HepG2 (cell line): ENCODE data around the gene TRPM5. TPM values are rescaled to one million over a fixed set of nuclear protein-coding genes. Genes with fewer than 3 reads are reported as not detected.

ENCODE experiments used
- CBX1 ChIP-seq: IDR thresholded peaks from one replicate; pipeline ENCODE4 v1.6.1; 2016; ENCODE audit warnings: antibody characterized with exemption, low read depth
- ELF3 ChIP-seq: IDR thresholded peaks from 2 replicates; pipeline ENCODE4 v1.6.1; 2016; ENCODE audit warnings: missing genetic modification reagents, missing compliant biosample characterization
- FIP1L1 ChIP-seq: fragments of 200-400 bp; formaldehyde crosslinking; IDR thresholded peaks from 2 replicates; pipeline ENCODE4 v1.6.1; 2018; ENCODE audit warnings: low read depth, mild to moderate bottlenecking, low read length, moderate library complexity, borderline replicate concordance; ENCODE audit not compliant: insufficient read depth
- HOMEZ ChIP-seq: IDR thresholded peaks from 2 replicates; pipeline ENCODE4 v1.6.1; 2016; ENCODE audit warnings: low read depth
- MTA1 ChIP-seq: sonication (generic); formaldehyde crosslinking; IDR thresholded peaks from 2 replicates; pipeline ENCODE4 v1.4.0; 2020; ENCODE audit warnings: missing genetic modification reagents, mild to moderate bottlenecking, borderline replicate concordance
- NR2F2 ChIP-seq: IDR thresholded peaks from 2 replicates; pipeline ENCODE4 v1.6.1; 2012; ENCODE audit warnings: low read depth, inconsistent platforms, borderline replicate concordance
- RARA ChIP-seq: IDR thresholded peaks from 2 replicates; pipeline ENCODE4 v1.6.1; 2016; ENCODE audit warnings: missing genetic modification reagents, missing compliant biosample characterization
- SYNCRIP ChIP-seq: fragments of 200-400 bp; formaldehyde crosslinking; IDR thresholded peaks from 2 replicates; pipeline ENCODE4 v1.6.1; 2018; ENCODE audit warnings: mild to moderate bottlenecking, low read depth, low read length; ENCODE audit not compliant: insufficient read depth
- YEATS2 ChIP-seq: sonication (generic); formaldehyde crosslinking; IDR thresholded peaks from 2 replicates; pipeline ENCODE4 v1.4.0; 2020; ENCODE audit warnings: missing genetic modification reagents, borderline replicate concordance
- ZFP90 ChIP-seq: sonication (generic); formaldehyde crosslinking; IDR thresholded peaks from 2 replicates; pipeline ENCODE4 v1.8.0; 2022; ENCODE audit warnings: missing genetic modification reagents, mild to moderate bottlenecking, inconsistent platforms, borderline replicate concordance
- ZNF619 ChIP-seq: sonication (generic); formaldehyde crosslinking; IDR thresholded peaks from 2 replicates; pipeline ENCODE4 v1.4.0; 2020; ENCODE audit warnings: mild to moderate bottlenecking, missing genetic modification reagents
- ZNF709 ChIP-seq: sonication (generic); formaldehyde crosslinking; IDR thresholded peaks from 2 replicates; pipeline ENCODE4 v1.5.0; 2020; ENCODE audit warnings: mild to moderate bottlenecking, missing genetic modification reagents
- ZNF75D ChIP-seq: sonication (generic); formaldehyde crosslinking; IDR thresholded peaks from 2 replicates; pipeline ENCODE4 v1.8.1; 2023; ENCODE audit warnings: missing genetic modification reagents, mild to moderate bottlenecking, borderline replicate concordance
- ZSCAN31 ChIP-seq: sonication (generic); formaldehyde crosslinking; IDR thresholded peaks from 2 replicates; pipeline ENCODE4 v1.5.0; 2020; ENCODE audit warnings: low read depth, mild to moderate bottlenecking, missing genetic modification reagents
- polyA plus RNA-seq, 8 experiments: library from polyadenylated mRNA; depleted of rRNA in 3 of 8; stranded (reverse) in 7 of 8; unstranded in 1 of 8; fragments of >200 nt; fragmentation: Illumina TruSeq in 4 of 8; extraction: Trizol in 4 of 8; gene quantifications; 2 replicates each; pipeline versions ENCODE4 v1.2.1 to v1.2.3, GENCODE V29; 2011 to 2016; ENCODE audit warnings: low read depth in 4 of 8, missing spikeins in 1 of 8, mixed read lengths in 1 of 8; ENCODE audit not compliant: insufficient read depth in 1 of 8
- total RNA-seq, 5 experiments: library from RNA; depleted of rRNA; stranded (reverse); fragments of >200 nt; fragmentation: Illumina TruSeq; extraction: Trizol; gene quantifications; 2 replicates each; pipeline ENCODE4 v1.2.3, GENCODE V29; 2016; ENCODE audit warnings: low read depth in 1 of 5
- TF ChIP-seq, protein P1 (sequence below): sonication (generic); formaldehyde crosslinking; IDR thresholded peaks from 2 replicates; pipeline ENCODE4 v1.4.0; 2020; ENCODE audit warnings: missing genetic modification reagents
- TF ChIP-seq, protein P2 (sequence below): sonication (generic); formaldehyde crosslinking; IDR thresholded peaks from 2 replicates; pipeline ENCODE4; 2020; ENCODE audit warnings: missing genetic modification reagents, mild to moderate bottlenecking, borderline replicate concordance
- TF ChIP-seq, protein P3 (sequence below), 2 experiments: sonication (generic) in 1 of 2; formaldehyde crosslinking in 1 of 2; IDR thresholded peaks; 2 replicates each; pipeline versions ENCODE4 v1.5.1 to v1.6.1; 2011 to 2020; ENCODE audit warnings: borderline replicate concordance in 1 of 2, low read depth in 1 of 2, low read length in 1 of 2, mild to moderate bottlenecking in 1 of 2, missing genetic modification reagents in 1 of 2, moderate library complexity in 1 of 2

The TRPM5 gene
- total and polyA plus RNA-seq, 2 of the 13 experiments (the other 11 are each of a cell fraction or from before 2014, with no cell fraction given), result 0.12 TPM; not detected in 1

DNA sequence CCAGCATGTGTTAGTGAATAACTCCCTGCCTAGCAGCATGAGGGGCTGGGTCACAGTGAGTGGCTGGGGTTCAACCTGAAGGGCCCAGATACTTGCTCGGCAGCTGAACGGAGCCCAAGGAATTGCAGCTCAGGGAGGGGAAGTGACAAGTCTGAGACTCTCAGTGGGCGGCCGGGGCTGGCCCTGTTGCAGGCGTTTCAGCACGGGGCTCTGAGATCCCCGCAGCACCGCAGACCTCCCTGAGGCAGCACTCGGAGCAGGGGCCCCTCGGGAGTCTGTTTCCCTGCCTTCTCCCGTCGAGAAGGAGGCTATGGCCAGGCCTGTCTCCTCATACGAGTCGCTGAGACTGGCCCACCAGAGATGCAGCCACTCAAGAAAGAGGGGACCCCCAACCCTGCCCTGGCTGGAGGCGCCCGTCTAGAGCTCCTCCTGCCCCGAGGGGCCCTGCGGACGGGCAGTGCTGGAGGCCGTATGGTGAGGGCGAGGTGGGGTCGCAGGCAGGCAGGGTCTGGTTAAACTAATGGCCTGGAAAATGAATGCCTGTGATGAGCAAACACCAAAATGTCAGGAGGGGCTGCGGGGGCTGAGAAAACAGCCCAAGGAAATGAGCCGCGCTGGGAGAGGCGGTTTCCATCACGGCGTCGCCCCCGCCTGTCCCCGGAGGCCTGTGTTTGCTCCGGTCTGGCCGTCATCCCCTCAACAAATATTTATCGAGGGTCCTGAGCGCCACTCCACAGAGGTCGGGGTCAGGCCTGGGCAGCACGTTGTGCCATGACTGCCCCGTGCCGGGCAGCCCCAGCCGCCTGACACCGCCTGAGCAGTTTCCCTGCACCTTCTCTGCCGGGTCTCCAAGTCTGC lies 34.5 kb downstream of the TRPM5 start (continued):
- TF ChIP-seq FIP1L1 (no peak), ZSCAN31 (peak; percentile 29; the same call in 1 of the 2 replicates), SYNCRIP (no peak), ZFP90 (CRISPR knock-in tag) (no peak), ZNF709 (CRISPR knock-in tag) (no peak), HOMEZ (CRISPR knock-in tag) (peak; percentile 27; the same call in 1 of the 2 replicates), MTA1 (CRISPR knock-in tag) (peak; percentile 58; the same call in 1 of the 2 replicates), YEATS2 (CRISPR knock-in tag) (no peak), ZNF619 (CRISPR knock-in tag) (0 out of 2 replicates have a peak, but pooled peaks have one; percentile 44), RARA (CRISPR knock-in tag) (peak; percentile 92), NR2F2 (peak; percentile 82), CBX1 (no peak), ELF3 (CRISPR knock-in tag) (peak; percentile 41; the same call in 1 of the 2 replicates), ZNF75D (no peak)
- TF ChIP-seq, protein P1, sequence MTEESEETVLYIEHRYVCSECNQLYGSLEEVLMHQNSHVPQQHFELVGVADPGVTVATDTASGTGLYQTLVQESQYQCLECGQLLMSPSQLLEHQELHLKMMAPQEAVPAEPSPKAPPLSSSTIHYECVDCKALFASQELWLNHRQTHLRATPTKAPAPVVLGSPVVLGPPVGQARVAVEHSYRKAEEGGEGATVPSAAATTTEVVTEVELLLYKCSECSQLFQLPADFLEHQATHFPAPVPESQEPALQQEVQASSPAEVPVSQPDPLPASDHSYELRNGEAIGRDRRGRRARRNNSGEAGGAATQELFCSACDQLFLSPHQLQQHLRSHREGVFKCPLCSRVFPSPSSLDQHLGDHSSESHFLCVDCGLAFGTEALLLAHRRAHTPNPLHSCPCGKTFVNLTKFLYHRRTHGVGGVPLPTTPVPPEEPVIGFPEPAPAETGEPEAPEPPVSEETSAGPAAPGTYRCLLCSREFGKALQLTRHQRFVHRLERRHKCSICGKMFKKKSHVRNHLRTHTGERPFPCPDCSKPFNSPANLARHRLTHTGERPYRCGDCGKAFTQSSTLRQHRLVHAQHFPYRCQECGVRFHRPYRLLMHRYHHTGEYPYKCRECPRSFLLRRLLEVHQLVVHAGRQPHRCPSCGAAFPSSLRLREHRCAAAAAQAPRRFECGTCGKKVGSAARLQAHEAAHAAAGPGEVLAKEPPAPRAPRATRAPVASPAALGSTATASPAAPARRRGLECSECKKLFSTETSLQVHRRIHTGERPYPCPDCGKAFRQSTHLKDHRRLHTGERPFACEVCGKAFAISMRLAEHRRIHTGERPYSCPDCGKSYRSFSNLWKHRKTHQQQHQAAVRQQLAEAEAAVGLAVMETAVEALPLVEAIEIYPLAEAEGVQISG, result peak; percentile 55; the same call in 1 of the 2 replicates
- TF ChIP-seq, protein P2, sequence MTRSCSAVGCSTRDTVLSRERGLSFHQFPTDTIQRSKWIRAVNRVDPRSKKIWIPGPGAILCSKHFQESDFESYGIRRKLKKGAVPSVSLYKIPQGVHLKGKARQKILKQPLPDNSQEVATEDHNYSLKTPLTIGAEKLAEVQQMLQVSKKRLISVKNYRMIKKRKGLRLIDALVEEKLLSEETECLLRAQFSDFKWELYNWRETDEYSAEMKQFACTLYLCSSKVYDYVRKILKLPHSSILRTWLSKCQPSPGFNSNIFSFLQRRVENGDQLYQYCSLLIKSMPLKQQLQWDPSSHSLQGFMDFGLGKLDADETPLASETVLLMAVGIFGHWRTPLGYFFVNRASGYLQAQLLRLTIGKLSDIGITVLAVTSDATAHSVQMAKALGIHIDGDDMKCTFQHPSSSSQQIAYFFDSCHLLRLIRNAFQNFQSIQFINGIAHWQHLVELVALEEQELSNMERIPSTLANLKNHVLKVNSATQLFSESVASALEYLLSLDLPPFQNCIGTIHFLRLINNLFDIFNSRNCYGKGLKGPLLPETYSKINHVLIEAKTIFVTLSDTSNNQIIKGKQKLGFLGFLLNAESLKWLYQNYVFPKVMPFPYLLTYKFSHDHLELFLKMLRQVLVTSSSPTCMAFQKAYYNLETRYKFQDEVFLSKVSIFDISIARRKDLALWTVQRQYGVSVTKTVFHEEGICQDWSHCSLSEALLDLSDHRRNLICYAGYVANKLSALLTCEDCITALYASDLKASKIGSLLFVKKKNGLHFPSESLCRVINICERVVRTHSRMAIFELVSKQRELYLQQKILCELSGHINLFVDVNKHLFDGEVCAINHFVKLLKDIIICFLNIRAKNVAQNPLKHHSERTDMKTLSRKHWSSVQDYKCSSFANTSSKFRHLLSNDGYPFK (CRISPR knock-in tag), result no peak
- TF ChIP-seq, protein P3, sequence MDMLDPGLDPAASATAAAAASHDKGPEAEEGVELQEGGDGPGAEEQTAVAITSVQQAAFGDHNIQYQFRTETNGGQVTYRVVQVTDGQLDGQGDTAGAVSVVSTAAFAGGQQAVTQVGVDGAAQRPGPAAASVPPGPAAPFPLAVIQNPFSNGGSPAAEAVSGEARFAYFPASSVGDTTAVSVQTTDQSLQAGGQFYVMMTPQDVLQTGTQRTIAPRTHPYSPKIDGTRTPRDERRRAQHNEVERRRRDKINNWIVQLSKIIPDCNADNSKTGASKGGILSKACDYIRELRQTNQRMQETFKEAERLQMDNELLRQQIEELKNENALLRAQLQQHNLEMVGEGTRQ (IDR thresholded peaks at IDR 0.05; ENCODE audit: low read depth, low read length), result no peak
- TF ChIP-seq, protein P3 (CRISPR knock-in tag; IDR thresholded peaks at IDR 0.05; ENCODE audit: borderline replicate concordance), result no peak
